8988T (cell line): ENCODE data around the gene TAS1R3.
"Not testable (repeated sequence)": the region's sequence is repeated elsewhere in the genome, so short reads cannot be mapped to it uniquely, and the experiment has no call there.

ENCODE experiments used
- DNase-seq: peaks from one replicate; pipeline ENCODE4 v3.0.0; 2011

The TAS1R3 gene

GRCh38 chr1:1309251-1310108 is 21.6 kb upstream of the TAS1R3 start:
- DNase-seq: no peak

DNA sequence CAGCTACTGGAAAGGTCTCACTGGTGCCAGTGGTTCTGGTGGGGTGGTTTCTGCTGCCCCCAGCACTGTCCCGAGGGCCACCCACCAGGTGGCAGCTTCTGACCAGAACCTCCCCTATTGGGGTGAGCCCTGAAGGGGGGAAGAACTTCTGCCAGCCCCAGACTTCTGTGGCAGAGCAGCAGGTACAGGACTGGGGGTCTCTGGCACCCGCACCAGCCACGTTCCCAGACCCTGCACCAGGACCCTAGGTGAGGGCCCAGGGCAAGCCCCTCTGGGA is 21.0 kb upstream of the TAS1R3 start:
- DNase-seq: no peak

GRCh38 chr1:1310476-1311053 is 20.5 kb upstream of the TAS1R3 start:
- no peak for DNase-seq

DNA sequence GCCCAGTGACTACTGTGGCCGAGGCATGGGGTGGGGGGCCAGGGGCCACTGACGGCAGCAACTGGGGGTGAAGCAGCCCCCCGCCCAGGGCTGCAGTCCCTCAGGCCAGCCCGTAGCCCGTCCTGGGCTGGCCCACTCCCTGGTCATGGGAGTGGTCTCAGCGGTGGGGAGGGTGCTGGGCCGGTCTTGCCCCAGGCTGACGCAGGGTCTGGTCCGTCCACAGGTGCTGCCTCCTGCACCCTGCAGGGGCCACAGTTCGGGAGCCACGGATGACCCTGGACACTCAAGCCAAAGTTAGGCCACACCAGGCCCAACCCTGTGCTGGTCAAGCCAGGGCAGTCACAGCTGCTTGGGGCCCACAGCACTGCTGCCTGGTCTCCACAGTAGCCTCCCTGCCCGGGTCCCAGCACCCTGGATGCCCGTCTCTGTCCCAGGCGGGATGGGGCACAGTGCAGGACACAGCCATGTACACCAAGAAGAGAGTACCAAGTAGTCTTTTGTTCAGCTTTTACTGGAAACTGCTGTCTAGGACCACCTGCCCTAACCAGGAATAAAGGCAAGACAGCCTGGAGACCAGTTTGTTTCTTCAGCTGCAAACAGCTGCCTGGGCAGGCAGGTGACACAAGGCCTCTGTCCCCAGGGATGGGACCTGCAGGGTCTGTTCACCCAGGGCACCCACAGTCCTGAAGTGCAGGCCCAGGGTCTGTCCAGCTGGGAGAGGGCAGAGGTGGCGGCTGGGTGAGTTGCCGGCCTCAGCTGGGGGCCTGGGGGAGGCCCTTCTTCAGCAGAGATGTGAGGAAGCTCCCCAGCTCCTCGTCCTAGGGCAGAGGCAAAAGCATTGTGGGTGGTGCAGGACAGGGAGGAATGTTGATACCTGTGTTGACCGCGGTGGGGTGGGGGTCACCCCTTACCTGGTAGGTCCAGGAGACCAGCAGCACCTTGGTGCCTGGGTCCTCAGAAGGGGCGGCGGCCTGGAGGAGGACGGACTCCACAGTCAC is 19.7 kb upstream of the TAS1R3 start:
- DNase-seq: no peak

DNA sequence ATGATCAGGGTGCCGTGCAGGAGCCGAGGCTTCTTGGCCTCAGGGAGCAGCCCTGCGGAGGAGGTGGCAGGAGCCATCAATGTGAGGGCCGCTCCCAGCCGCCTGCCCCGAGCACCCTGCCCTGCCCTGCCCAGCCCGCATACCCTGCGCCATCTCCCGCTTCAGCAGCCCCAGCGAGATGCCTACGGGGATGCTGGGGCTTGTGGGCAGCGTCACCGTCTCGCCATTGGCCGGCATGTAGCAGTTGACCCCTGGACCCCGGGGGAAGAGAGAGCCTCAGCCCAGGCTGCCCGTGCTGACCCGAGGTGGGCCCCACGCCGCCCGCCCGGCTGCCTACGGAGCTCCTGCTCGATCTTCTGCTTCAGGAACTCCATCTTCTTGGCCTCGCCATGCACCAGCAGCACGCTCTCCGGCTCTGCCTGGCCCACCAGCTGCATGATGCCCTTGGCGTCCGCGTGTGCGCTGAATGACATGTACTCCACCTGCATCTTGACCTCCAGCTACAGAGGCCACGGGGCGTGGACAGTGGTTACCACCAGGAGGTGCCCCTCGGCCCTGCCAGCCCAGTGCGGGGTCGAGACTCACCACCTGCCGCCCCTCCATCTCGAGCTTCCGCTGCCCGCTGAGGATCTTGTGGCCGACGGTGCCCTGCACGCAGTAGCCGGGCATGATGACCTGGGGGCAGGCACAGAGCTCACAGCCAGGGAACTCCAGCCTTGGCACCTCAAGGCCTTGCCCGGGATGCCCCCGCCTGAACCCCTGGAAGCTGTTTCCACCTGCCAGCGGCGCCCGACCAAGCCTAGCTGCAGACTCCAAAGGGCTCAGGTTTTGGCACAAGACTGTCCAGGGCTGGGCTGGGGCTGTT is 18.4 kb upstream of the TAS1R3 start:
- DNase-seq: no peak

- DNase-seq: no peak
Observed at GRCh38 chr1:1313500-1314236, 17.4 kb upstream of the TAS1R3 start.

DNA sequence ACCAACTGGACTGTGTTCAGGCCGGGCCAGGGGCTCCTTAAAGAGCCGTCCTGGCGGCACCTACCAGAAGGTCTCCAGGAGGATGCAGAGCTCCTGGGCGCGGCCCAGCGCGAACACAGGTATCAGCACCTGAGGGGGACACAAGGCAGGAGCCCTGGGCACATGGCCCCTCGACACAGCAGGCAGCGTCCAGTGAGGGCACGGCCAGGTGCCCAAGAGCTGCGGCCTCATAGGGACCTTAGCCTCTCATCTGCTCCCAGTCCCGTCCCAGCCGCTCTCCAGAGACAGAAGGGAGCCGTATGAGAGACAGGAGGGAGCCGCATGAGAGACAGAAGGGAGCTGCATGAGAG is 16.9 kb upstream of the TAS1R3 start:
- DNase-seq: no peak

DNA sequence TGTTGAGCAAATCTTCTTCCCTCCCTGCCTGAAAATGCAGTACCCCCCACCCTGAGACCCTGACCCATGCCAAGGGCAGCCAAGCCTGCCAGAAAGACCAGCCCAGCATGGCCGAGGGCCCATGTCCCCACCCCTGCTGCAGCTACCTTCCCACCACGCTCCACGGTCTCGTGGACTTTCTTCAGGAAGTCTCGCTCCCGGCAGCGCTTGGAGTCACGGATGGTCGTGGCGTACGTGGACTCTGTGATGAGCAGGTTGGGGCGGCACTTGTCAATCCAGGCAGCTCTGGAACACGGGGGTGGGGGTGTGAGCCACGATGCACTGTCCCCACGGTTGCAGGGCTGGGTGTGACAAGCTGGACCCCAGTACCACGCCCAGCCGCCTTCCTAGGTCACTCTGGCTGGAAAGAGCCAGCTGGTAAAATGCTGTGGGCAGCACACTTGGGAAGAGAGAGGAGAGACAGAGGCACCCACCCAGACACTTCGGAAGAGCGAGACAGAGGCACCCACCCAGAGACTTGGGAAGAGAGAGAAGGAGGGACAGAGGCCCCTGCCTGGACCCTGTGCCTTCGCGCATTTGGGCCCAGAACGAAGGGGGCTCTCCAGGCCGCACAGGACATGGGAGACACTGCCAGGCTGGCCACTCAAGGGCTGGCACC is 16.3 kb upstream of the TAS1R3 start:
- no peak for DNase-seq

- DNase-seq: no peak
Observed at GRCh38 chr1:1315435-1315954, 15.6 kb upstream of the TAS1R3 start.

GRCh38 chr1:1316199-1316598 is 14.9 kb upstream of the TAS1R3 start:
- DNase-seq: not testable (repeated sequence)

GRCh38 chr1:1317420-1317819 is 13.7 kb upstream of the TAS1R3 start:
- DNase-seq: no peak

- DNase-seq: no peak
Observed at GRCh38 chr1:1318131-1318652, 12.9 kb upstream of the TAS1R3 start.

GRCh38 chr1:1318777-1319645 is 12.1 kb upstream of the TAS1R3 start:
- DNase-seq: no peak

- DNase-seq: no peak
Observed at GRCh38 chr1:1319646-1319941, 11.5 kb upstream of the TAS1R3 start.

DNA sequence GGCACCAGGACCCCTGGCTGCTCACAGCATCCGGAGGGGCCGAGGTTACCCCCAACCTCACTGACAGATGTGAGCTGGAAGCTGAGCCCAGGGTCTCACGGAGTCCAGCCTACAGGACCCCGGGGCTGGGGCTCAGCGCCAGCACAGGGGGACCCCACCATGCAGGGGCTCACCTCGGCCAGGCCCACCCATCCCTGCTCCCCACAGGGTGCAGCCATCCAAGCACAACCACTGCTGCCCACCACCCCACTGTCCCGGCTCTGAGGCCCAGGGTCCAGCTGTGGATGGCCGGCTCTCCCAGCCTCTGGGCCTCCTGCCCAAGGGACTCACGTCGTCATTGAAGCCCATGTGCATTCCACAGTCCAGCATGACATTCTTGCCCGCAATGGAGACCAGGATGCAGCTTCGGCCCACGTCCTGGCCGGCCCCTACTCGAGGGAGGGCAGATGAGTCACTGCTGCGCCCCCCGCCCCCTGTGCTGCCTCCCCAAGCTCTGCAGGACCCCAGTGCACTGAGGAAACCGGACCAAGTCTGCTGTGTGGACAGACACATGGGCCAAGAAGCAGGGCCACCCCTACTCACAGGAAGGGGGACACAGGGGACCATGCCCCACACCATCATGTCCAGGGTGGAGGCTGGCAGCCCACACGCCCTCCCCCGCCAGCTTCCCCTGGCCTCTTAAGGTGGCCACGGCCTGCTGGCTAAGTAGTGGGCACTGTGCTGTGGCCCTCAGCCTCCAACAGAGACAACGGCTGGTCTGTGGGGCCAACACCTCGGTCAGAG is 10.2 kb upstream of the TAS1R3 start:
- DNase-seq: no peak

- no peak for DNase-seq
Observed at GRCh38 chr1:1321477-1321876, 9.6 kb upstream of the TAS1R3 start.

DNA sequence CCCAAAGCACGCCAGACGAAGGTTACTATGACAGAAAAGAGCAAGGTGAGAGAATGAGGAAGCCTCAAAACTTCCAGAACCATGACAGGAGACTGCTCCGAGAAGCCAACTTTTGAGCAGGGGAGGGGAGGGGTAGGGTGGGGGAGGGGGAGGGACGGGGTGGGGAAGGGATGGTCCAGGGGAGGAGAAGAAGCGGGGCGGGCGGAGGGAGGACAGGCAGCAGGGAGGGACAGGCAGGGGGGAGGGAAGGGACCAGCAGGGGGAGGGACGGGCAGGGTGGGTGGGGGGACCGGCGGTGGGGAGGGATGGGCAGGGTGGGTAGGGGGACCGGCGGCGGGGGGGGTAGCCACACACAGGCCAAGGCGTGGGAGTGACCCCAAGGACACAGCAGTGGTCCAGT is 8.7 kb upstream of the TAS1R3 start:
- no peak for DNase-seq

GRCh38 chr1:1322952-1323351 is 8.1 kb upstream of the TAS1R3 start:
- no peak for DNase-seq

DNA sequence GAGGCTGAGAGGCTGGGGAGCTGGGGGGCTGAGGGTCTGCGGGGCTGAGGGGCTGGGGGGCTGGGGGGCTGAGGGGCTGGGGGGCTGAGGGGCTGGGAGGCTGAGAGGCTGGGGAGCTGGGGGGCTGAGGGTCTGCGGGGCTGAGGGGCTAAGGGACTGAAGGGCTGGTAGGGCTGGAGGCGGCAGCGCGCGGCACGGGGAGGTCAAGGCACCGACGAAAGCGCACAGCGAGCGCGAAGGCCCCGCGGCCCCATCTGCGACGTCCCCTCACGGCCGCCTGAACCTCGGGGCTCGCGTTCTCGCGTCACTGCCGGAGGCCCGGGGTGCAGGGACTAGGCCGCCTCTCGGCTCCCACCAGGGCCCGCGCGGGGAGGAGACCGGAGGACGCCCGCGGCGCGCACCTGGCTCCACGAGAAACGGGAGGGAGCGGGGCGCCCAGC is 7.0 kb upstream of the TAS1R3 start:
- no peak for DNase-seq
